ENCODE data around the gene GPC6.

GRCh38 chr13:93249364-93250306 lies 23.0 kb downstream of the GPC6 start:
- TF ChIP-seq POLR2A (IDR thresholded peaks at IDR 0.05) (no peak), EP300 (IDR thresholded peaks at IDR 0.05) (no peak), CTCF (IDR thresholded peaks at IDR 0.05) (no peak), POLR2AphosphoS5 (IDR thresholded peaks at IDR 0.05) (no peak)

Measured in suprapubic skin (tissue), 4 donors.